MG63 (cell line): ENCODE data around the gene SMARCAD1. TPM values are rescaled to one million over a fixed set of nuclear protein-coding genes. Genes with fewer than 3 reads are reported as not detected.
A peak's percentile ranks its signal among the peaks of the same experiment; 100 is the strongest.
"Not testable (repeated sequence)": the region's sequence is repeated elsewhere in the genome, so short reads cannot be mapped to it uniquely, and the experiment has no call there.

Experiments used
- DNase-seq: peaks from one replicate; pipeline ENCODE4 v3.0.0-alpha.2; 2020
- H3K27me3 ChIP-seq: fragments of 250-450 bp; sonication (Bioruptor Pico); 2 replicates; pipeline ENCODE4 v1.5.1; 2020; ENCODE audit warnings: mild to moderate bottlenecking, moderate library complexity
- H3K36me3 ChIP-seq: fragments of 250-450 bp; sonication (Bioruptor Pico); 2 replicates; pipeline ENCODE4 v1.5.1; 2020; ENCODE audit warnings: mild to moderate bottlenecking, moderate library complexity
- H3K4me3 ChIP-seq: fragments of 250-450 bp; sonication (Bioruptor Pico); 2 replicates; pipeline ENCODE4 v1.5.1; 2020; ENCODE audit warnings: mild to moderate bottlenecking, moderate library complexity
- H3K9me3 ChIP-seq: fragments of 250-450 bp; sonication (Bioruptor Pico); 2 replicates; pipeline ENCODE4 v1.5.1; 2020; ENCODE audit warnings: mild to moderate bottlenecking, moderate library complexity
- total RNA-seq: library from RNA; depleted of rRNA; stranded (reverse); fragments of >200 nt; shearing (Covaris generic); gene quantifications from 2 replicates; pipeline ENCODE4 v1.2.3, GENCODE V29; 2014; ENCODE audit warnings: low replicate concordance; rRNA removed

The SMARCAD1 gene
- total RNA-seq, 1 experiment from 2014 or later, result 6.1 TPM

- H3K36me3 ChIP-seq, result no peaks in the 10 kb centered on the region
- H3K4me3 ChIP-seq, result no peak overlapping the region
- no peaks in the 10 kb centered on the region for H3K9me3 ChIP-seq
- no peaks in the 10 kb centered on the region for H3K27me3 ChIP-seq
- DNase-seq, result no peak
These were observed 99.0 kb downstream of the SMARCAD1 start for GRCh38 chr4:94306713-94307112.

GRCh38 chr4:94307231-94307871, 99.7 kb downstream of the SMARCAD1 start:
- Histone ChIP-seq H3K36me3 (no peaks in the 10 kb centered on the region), H3K4me3 (no peak overlapping the region), H3K27me3 (no peaks in the 10 kb centered on the region), H3K9me3 (no peaks in the 10 kb centered on the region)
- no peak for DNase-seq

GRCh38 chr4:94319927-94320326, 112.3 kb downstream of the SMARCAD1 start:
- DNase-seq, H3K36me3 ChIP-seq, H3K4me3 ChIP-seq, H3K27me3 ChIP-seq, H3K9me3 ChIP-seq: not testable (repeated sequence)

GRCh38 chr4:94325835-94326234, 118.2 kb downstream of the SMARCAD1 start:
- Histone ChIP-seq H3K36me3 (no peaks in the 10 kb centered on the region), H3K4me3 (no peak overlapping the region), H3K9me3 (peaks cover 3% of the 10 kb centered on the region; the same call in 1 of the 2 replicates), H3K27me3 (no peaks in the 10 kb centered on the region)
- DNase-seq, result no peak

GRCh38 chr4:94329933-94330332, 122.3 kb downstream of the SMARCAD1 start:
- no peaks in the 10 kb centered on the region for H3K27me3 ChIP-seq
- no peak for DNase-seq
- H3K9me3 ChIP-seq, result peaks cover 3% of the 10 kb centered on the region; the same call in 1 of the 2 replicates
- H3K4me3 ChIP-seq, result no peak overlapping the region
- no peaks in the 10 kb centered on the region for H3K36me3 ChIP-seq

GRCh38 chr4:94332983-94333590, 125.4 kb downstream of the SMARCAD1 start:
- Histone ChIP-seq H3K4me3 (no peak overlapping the region), H3K9me3 (no peaks in the 10 kb centered on the region), H3K36me3 (no peaks in the 10 kb centered on the region), H3K27me3 (no peaks in the 10 kb centered on the region)
- no peak for DNase-seq

GRCh38 chr4:94333866-94334265, 126.2 kb downstream of the SMARCAD1 start:
- Histone ChIP-seq H3K4me3 (no peak overlapping the region), H3K36me3 (no peaks in the 10 kb centered on the region), H3K9me3 (no peaks in the 10 kb centered on the region), H3K27me3 (no peaks in the 10 kb centered on the region)
- no peak for DNase-seq

GRCh38 chr4:94334476-94334875, 126.8 kb downstream of the SMARCAD1 start:
- no peak for DNase-seq
- no peaks in the 10 kb centered on the region for H3K27me3 ChIP-seq
- H3K4me3 ChIP-seq, result no peak overlapping the region
- H3K36me3 ChIP-seq, result no peaks in the 10 kb centered on the region
- no peaks in the 10 kb centered on the region for H3K9me3 ChIP-seq

GRCh38 chr4:94334962-94335361, 127.3 kb downstream of the SMARCAD1 start:
- H3K9me3 ChIP-seq, result no peaks in the 10 kb centered on the region
- no peaks in the 10 kb centered on the region for H3K27me3 ChIP-seq
- H3K36me3 ChIP-seq, result no peaks in the 10 kb centered on the region
- no peak overlapping the region for H3K4me3 ChIP-seq
- no peak for DNase-seq

- peak; percentile 2 for DNase-seq
- no peaks in the 10 kb centered on the region for H3K36me3 ChIP-seq
- H3K27me3 ChIP-seq, result no peaks in the 10 kb centered on the region
- H3K9me3 ChIP-seq, result no peaks in the 10 kb centered on the region
- no peak overlapping the region for H3K4me3 ChIP-seq
These were observed 128.6 kb downstream of the SMARCAD1 start for GRCh38 chr4:94336303-94336702.

- H3K36me3 ChIP-seq, H3K27me3 ChIP-seq, DNase-seq, H3K4me3 ChIP-seq, H3K9me3 ChIP-seq: not testable (repeated sequence)
These were observed 129.1 kb downstream of the SMARCAD1 start for GRCh38 chr4:94336791-94337190.

- DNase-seq, result no peak
- no peaks in the 10 kb centered on the region for H3K36me3 ChIP-seq
- no peak overlapping the region for H3K4me3 ChIP-seq
- no peaks in the 10 kb centered on the region for H3K9me3 ChIP-seq
- H3K27me3 ChIP-seq, result no peaks in the 10 kb centered on the region
These were observed 131.2 kb downstream of the SMARCAD1 start for GRCh38 chr4:94338681-94339351.

- H3K36me3 ChIP-seq, result no peaks in the 10 kb centered on the region
- H3K4me3 ChIP-seq, result no peak overlapping the region
- H3K9me3 ChIP-seq, result no peaks in the 10 kb centered on the region
- no peaks in the 10 kb centered on the region for H3K27me3 ChIP-seq
- DNase-seq, result no peak
These were observed 132.1 kb downstream of the SMARCAD1 start for GRCh38 chr4:94339779-94340178.

Other genes with a start within 250 kb of the SMARCAD1 start
- not detected in 2 replicates for gene HPGDS, start 135.0 kb downstream of the SMARCAD1 start, total RNA-seq
- 19.4 and 21.1 TPM in 2 replicates for gene PDLIM5, start 244.1 kb downstream of the SMARCAD1 start, total RNA-seq